ENCODE data around the gene MYO9B.

GRCh38 chr19:17111766-17112165 lies 36.2 kb downstream of the MYO9B start:
- TF ChIP-seq CTCF (IDR thresholded peaks at IDR 0.05) (no peak), POLR2A (IDR thresholded peaks at IDR 0.05; ENCODE audit: low read length) (no peak), JUN (IDR thresholded peaks at IDR 0.05) (no peak)

Data from A549 (cell line).